NCI-H2029 (cell line): Measurements from ENCODE around the gene DDX28.

ENCODE experiments used
- DNase-seq: peaks from one replicate; lab custom pipeline; 2025; lab: John Stamatoyannopoulos, UW

Gene DDX28

GRCh38 chr16:68022728-68023537 lies at the start of gene DDX28, which contains the start of gene DUS2:
Gene DDX28, minus strand, starts transcription at chr16:68023232. Its CDS starts 30 bp downstream, at chr16:68023202.
Gene DUS2, plus strand, starts transcription at chr16:68023284. Its CDS starts 14,740 bp downstream, at chr16:68038024.
- peak; percentile 22 for DNase-seq

DNA sequence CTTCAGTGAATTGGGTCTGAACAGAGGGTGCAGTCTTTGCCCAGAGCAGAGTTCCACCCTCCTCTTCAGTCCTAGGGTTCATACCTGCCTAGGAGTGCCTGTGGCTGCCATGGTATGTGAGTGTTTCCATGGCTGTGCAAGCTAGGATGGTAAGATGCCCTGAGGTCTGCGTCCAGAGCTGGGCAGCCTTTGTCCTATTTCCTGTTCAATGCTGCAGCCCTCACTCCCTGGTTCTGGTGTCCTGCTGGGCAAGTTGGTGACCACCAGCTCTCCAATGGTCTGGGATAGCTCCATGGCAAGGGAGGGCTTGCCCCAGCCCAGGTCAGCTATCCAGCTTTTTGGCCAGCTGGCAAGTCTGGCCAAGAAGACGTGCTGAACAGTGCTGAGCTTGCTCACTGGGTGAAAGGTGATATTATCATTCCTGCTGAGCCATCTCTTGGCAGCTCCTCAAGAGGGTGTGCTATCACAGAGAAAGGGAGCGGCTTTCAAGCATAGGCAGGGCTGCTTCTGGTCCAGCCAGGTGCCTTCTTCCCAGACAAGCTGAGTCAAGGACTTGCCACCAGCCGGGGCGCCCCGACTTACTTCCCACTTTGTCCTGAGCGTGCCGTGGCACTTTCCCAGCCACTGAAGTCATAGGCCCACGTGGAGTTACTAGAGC lies 49.1 kb upstream of the DDX28 start:
- DNase-seq = no peak

DNA sequence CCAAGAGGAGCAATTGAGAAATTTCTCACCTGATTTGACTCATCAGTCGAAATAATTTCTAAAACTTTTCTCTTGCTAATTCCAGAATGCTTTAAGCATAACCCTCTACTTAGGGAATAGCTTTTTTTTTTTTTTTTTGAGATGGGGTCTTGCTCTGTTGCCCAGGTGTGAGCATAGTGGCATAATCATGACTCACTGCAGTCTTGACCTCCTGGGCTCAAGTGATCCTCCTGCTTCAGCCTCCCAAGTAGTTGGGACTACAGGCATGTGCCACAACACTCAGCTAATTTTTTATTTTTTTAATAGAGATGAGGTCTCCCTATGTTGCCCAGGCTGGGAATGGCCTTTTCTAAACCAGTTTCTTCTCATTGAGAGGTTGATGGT lies 48.5 kb upstream of the DDX28 start:
- no peak for DNase-seq

DNA sequence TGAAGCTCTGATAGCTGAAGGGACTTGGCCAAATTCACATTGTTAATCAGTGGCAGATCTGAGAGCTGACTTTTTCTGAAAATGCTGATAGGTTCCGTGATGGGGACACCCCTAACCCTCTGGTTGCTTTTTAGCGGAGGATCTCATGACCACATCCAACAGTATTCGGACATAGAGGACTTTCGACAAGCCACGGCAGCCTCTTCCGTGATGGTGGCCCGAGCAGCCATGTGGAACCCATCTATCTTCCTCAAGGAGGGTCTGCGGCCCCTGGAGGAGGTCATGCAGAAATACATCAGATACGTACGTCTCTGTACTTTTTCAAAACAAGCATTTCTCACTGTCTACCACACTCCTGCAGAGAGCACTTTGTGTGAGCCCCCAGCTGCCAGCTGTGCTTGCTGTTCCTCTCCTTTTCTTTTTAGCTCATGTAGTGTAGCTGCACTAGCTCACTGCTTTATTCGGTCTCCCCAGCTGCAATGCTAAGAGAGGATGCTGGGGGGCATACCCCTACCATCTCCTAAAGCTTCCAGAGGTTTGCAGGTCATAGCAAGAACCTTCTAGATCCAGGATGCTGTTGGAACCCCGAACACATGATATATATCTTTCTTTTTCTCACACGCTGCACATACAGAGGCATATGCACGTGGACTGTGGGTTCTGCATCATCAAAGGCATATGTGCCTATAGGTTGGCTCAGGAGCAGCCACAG lies 47.9 kb upstream of the DDX28 start:
- no peak for DNase-seq

DNA sequence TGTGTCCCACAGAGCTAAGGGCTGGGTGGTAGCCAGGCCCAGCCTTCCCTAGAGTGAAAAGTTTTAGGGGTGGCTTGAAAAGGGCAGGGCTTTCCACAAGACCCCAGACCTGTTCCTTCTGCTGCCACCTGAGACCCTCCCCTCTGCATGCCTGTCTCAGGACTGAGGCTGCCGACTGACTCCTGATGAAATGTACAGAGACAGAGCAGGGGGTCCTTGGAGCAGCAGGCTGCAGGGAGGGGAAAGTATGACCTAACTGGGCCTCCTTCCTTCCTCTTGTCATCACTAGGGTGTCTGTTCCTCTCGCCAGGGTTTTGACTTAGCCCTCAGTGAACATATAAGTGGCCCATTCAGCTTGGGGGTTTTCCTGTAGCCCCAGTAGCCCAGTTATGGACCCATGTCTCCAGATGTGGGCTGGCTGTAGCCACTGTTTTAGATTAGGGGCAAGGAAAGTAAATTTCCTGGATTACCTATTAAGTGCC lies 47.3 kb upstream of the DDX28 start:
- DNase-seq = no peak

DNA sequence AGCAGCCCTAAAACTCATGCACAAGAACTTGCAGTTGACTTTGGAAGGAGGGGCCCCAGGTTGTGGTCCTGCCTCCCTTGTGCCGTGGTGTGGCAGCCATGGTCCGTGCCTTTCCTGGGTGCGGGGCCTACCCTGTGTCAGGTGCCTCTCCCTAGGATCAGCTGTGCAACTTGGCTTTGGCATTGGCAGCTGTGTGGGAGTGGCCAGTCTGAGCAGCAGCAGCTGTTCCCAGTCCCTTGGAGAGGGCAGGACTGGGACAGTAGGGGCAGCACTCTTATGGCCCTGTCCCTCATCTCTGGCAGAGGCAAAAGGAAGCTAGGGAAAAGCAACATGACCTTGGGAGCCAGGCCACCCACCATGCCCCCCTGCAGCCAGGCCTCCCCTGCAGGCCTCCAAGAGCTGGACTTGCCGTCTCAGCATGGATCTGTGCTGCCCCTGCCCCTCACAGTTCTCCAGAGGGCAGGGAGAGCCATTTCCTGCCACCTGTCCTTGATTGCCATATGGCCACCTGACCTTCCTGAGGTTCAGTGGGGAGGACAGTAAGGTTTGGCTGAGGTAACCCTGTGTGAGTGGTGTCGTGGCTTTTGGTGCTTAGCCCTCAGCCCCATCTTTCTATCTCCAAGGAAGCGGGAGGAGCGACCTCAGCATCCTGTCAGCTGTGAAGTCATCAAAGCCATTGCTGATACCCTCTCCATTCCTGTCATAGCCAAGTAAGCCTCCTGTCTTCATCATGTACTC lies 46.6 kb upstream of the DDX28 start:
- peak; percentile 48 for DNase-seq

DNA sequence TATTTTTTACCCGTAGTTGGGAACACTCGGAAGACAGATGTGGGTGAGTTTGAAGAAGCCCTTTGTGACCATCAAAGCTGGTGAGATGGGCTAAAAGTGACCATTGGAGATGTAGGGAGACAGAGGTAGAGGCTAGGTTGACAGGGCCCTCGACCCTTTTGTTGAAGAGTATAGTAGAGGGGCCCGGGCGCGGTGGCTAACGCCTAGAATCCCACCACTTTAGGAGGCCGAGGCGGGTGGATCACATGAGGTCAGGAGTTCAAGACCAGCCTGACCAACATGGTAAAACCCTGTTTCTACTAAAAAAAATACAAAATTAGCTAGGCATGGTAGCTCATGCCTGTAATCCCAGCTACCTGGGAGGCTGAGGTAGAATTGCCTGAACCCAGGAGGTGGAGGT lies 45.9 kb upstream of the DDX28 start:
- DNase-seq = no peak

- no peak for DNase-seq
These were observed 43.7 kb upstream of the DDX28 start for GRCh38 chr16:68066763-68067162.

DNA sequence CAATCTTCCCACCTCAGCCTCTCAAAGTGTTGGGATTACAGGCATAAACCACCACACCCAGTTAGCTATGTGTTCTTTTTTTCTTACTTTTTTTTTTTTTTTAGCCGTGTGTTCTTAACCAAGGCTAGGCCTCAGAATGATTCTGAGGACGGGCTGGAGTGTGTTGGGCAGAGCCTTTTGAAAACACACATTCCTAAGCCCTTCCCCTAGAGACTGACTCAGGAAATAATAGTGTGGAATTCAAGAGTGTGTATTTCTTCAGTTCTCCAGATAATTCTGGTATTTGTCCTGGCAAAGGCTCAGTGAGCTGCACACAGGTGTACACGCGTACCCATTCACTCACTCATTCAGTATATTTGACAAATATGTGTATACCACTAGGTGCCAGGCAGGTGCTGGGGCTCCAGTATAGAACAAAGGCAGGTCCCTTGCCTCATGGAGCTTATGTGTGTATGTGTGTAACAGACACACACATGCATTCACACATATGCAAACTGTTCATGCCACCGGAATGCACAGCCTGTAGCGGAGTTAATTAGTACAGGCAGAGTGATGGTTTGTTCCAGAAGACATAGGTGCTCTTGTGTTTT lies 42.8 kb upstream of the DDX28 start:
- DNase-seq = no peak

- peak; percentile 39 for DNase-seq
These were observed 41.8 kb upstream of the DDX28 start for GRCh38 chr16:68064791-68065365.

- DNase-seq = no peak
These were observed 39.9 kb upstream of the DDX28 start for GRCh38 chr16:68062910-68063393.

DNA sequence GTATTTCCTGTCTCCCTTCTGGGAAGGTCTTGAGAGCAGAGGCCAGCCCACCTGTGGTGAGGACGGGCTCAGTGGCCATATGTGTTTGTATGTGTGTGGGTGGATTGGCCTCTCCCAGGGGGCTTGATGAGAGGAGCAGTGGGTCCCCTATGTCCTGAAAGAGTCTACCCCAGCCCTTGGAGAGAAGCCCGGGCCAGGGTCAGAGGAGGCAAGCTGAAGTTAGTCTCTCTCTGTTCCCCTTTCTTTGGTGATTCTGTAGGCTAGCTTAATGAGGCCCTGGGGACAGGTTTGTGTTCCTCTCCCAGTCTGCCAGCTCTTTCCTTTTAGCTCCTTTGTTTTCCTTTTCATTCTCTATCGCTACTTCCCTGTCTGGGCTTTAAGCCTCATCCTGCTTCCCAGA lies 38.4 kb upstream of the DDX28 start:
- DNase-seq = no peak

- DNase-seq = no peak
These were observed 36.8 kb upstream of the DDX28 start for GRCh38 chr16:68059804-68060203.

DNA sequence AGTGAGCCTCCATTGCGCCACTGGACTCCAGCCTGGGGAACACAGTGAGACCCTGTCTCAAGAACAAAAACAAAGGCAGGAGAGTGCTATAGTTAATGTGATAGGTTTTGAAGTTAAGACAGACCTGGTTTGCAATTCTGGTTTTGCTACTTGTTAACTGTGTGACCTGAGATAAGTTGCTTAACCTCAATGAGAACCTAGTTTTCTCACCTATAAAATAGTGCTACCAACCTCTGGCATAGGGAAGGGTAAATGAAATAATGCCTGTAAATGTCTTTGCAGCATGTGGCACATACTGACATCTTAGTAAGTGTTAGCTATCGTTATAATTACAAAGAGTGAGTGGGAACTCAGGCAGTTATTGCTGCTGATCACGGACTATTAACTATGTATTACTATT lies 32.4 kb upstream of the DDX28 start:
- DNase-seq = no peak

DNA sequence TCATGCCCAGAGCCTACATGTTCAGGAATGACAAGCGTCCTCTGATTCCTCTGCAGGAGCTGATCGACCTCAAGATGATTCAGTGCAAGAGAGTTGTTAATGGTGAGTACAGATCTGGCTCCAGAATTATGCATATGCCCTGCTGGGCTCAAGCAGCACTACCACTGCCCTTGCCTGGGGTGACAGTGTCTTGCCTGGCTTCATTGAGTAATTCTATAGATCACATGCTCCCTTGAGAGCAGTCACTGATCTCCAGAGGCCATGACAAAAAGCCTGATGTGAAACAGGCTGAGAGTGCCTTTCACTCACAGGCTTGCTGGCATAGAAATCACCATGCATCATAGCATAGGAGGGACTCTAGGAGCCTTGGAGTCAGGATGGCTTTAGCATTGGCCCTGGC lies 26.4 kb upstream of the DDX28 start:
- DNase-seq = no peak

- no peak for DNase-seq
These were observed 25.0 kb upstream of the DDX28 start for GRCh38 chr16:68047987-68048386.

DNA sequence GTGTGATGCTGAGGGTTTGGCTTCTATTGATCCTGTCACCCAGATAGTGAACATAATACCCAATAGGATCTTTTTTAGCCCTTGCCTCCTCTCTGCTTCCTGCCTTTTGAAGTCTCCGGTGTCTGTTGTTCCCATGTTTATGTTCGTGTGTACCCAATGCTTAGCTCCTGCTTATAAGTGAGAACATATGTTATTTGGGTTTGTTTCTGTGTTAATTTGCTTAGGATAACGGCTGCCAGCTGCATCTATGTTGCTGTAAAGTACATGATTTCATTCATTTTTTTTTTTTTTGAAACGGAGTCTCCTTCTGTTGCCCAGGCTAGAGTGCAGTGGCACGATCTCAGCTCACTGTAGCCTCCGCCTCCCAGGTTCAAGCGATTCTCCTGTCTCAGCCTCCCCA lies 23.1 kb upstream of the DDX28 start:
- DNase-seq = no peak

DNA sequence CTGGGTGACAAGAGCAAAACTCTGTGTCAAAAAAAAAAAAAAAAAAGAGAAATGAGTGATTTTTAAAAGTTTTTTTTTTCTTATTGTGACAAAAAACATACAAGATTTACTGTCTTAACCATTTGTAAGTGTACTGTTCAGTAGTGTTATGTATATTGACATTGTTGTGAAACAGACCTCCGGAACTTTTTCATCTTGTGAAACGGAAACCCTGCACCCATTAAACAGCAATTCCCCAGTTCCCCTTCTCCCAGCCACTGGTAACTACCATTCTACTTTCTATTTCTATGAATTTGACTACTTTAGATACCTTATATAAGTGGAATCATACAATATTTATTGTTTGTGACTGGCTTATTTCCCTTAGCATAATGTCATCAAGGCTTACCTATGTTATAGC lies 18.8 kb upstream of the DDX28 start:
- no peak for DNase-seq

DNA sequence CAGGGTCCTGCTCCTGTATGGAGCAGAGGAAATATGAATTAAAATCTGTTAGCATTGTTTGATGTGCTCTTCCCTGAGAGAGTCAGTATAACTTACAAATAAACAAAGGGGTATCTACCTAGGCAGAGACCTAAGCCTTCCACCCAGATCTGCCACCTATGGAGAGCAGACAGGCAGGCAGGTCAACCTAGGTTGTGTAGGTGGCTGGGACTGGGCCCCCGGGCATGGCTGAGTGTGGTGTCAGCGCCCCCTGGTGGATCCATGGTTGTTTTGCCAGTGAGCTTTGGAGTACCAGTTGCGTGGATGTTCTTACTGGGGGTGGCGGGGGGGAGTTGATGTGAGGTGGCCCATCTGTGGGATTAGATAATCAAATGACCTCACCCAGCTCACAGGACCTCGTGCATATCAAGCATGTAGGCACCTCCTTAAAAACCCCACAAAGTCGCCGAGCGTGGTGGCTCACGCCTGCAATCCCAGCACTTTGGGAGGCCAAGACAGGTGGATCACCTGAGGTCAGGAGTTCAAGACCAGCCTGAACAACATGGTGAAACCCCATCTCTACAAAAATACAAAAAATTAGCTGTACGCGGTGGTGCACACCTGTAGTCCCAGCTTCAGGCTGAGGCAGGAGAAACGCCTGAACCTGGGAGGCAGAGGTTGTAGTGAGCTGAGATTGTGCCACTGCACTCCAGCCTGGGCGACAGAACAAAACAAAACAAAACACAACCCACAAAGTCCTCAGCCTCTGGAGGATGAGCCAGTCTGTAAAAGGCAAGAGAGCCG lies 17.7 kb upstream of the DDX28 start:
- DNase-seq = peak; percentile 15

DNA sequence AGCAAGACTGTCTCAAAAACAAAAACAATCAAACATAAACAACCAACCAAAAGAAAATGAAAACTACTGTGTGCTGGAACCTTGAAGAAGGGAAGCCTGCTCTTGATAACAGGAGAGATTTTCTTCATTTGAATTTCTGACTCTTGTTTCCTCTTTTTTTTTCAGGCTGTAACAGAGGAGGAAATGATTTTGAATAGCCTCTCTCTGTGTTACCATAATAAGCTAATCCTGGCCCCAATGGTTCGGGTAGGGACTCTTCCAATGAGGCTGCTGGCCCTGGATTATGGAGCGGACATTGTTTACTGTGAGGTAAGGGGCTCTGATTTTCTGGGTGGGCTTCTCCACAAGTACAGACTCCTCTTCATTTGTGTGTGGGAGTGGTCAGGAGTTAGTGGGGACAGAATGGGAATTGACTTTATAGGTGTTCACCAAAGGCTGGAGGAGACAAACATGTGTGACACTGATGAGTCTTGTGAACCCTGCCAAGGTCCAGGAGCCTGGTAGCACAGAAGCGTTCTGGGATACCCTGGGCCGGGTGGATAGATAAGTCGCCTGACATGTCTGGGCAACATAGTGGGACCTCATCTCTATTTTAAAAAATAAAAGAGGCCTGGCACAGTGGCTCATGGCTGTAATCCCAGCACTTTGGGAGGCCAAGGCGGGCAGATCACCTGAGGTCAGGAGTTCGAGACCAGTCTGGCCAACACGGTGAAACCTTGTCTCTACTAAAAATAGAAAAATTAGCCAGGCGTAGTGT lies 15.0 kb upstream of the DDX28 start:
- no peak for DNase-seq
